ENCODE results near the gene BPTF. TPM values are rescaled to one million over a fixed set of nuclear protein-coding genes. Genes with fewer than 3 reads are reported as not detected.

Gene BPTF
- total and polyA plus RNA-seq, 2 of the 8 experiments (the other 6 are each of a cell fraction or from before 2014, with no cell fraction given): 107 to 228 TPM

GRCh38 chr17:68006797-68007196 is 181.5 kb downstream of the BPTF start:
- no peak for DNase-seq (ENCODE audit: low read depth in 1 of 2, low spot score in 2 of 2)
- Histone ChIP-seq H3K23ac (ENCODE audit: insufficient read length) (no peak overlapping the region), H4K20me1 (replicated peaks in 1 of 2; ENCODE audit: control insufficient read depth in 1 of 2, insufficient read depth in 2 of 2, low read length in 2 of 2) (no peaks in the 10 kb centered on the region), H3K4me3 (ENCODE audit: extremely low read depth in 1 of 4, insufficient read depth in 2 of 4, low read depth in 3 of 4, low read length in 4 of 4) (no peak overlapping the region), H3K4me1 (replicated peaks in 1 of 4; ENCODE audit: control insufficient read depth in 3 of 4, insufficient read depth in 4 of 4, low read length in 3 of 4) (no peaks in the 10 kb centered on the region), H3K79me1 (ENCODE audit: low read depth, low read length) (no peaks in the 10 kb centered on the region), H3K9ac (replicated peaks in 1 of 4; ENCODE audit: extremely low read depth in 1 of 4, low read depth in 3 of 4, low read length in 3 of 4) (no peak overlapping the region), H3K14ac (ENCODE audit: insufficient read length) (no peak overlapping the region), H2AFZ (ENCODE audit: low read length) (no peak overlapping the region), H4K5ac (ENCODE audit: insufficient read length, low read depth, low read length) (no peak overlapping the region), H3K56ac (replicated peaks; ENCODE audit: insufficient read length, low read depth, low read length) (no peak overlapping the region), H3K4me2 (ENCODE audit: insufficient read depth in 1 of 2, low read depth in 2 of 2, low read length in 2 of 2) (no peak overlapping the region), H3K27ac (ENCODE audit: low read depth, low read length) (no peak overlapping the region), H2BK20ac (ENCODE audit: low read length) (no peak overlapping the region), H2BK12ac (ENCODE audit: low read depth, low read length) (no peak overlapping the region), H2BK15ac (ENCODE audit: low read length) (no peak overlapping the region), H2AK5ac (ENCODE audit: low read depth, low read length) (no peak overlapping the region), H3K79me2 (ENCODE audit: control insufficient read depth in 1 of 2, insufficient read depth in 2 of 2, low read length in 2 of 2) (no peaks in the 10 kb centered on the region), H2BK5ac (ENCODE audit: low read depth, low read length) (no peak overlapping the region), H3K27me3 (replicated peaks in 1 of 4; ENCODE audit: control insufficient read depth in 3 of 4, extremely low read depth in 1 of 4, insufficient read depth in 3 of 4, low read length in 3 of 4) (no peaks in the 10 kb centered on the region), H3K36me3 (ENCODE audit: control insufficient read depth in 2 of 4, insufficient read depth in 4 of 4, low read length in 3 of 4) (no peaks in the 10 kb centered on the region), H4K8ac (ENCODE audit: extremely low read depth, insufficient read depth, low read length) (no peak overlapping the region), H4K91ac (replicated peaks; ENCODE audit: insufficient read length, low read length) (no peak overlapping the region), H3K18ac (ENCODE audit: extremely low read depth, low read length) (no peak overlapping the region), H2BK120ac (replicated peaks; ENCODE audit: low read depth, low read length) (no peak overlapping the region), H3K4ac (replicated peaks; ENCODE audit: insufficient read length, low read depth, low read length) (no peak overlapping the region), H3K23me2 (ENCODE audit: low read depth, low read length) (no peaks in the 10 kb centered on the region), H3K9me3 (ENCODE audit: insufficient read depth in 2 of 2, low read depth in 1 of 2, low read length in 1 of 2) (no peaks in the 10 kb centered on the region; a peak in 1 of 4 replicates)
- TF ChIP-seq SIX5 (IDR thresholded peaks at IDR 0.05; ENCODE audit: low read depth, low read length) (no peak), SIRT6 (IDR thresholded peaks at IDR 0.05; ENCODE audit: low read length) (no peak), POLR2A (IDR thresholded peaks at IDR 0.05; ENCODE audit: control extremely low read depth in 1 of 2, low read depth in 2 of 2, low read length in 2 of 2) (no peak)
- CTCF ChIA-PET (ENCODE audit: partially characterized antibody): interaction anchor here (0.6 to 2.0 kb wide), 5 partner anchors 9 to 270 kb away, joined by 3 to 10 read pairs (median 6); no protein-coding TSS in a partner anchor
- FAIRE-seq: no peak
- POLR2A ChIA-PET (ENCODE audit: partially characterized antibody): interaction anchor here (0.7 to 1.5 kb wide), 6 partner anchors 13 to 32 kb away, joined by 3 to 4 read pairs (median 3); no protein-coding TSS in a partner anchor
- 88% methylated on average over 6 of the region's 6 CpGs; no CpG with 5 or more reads in 1 of the 2 experiments for WGBS, 2 experiments (ENCODE audit: extremely low coverage in 1 of 2, insufficient coverage in 1 of 2, insufficient read length in 1 of 2, insufficient replicate concordance in 2 of 2, low coverage in 1 of 2, low lambda C conversion rate in 2 of 2, missing lambda C conversion rate in 1 of 2)
